Endothelial cell (in vitro differentiated cells): ENCODE measurements around the gene DACT3. TPM values are rescaled to one million over a fixed set of nuclear protein-coding genes. Genes with fewer than 3 reads are reported as not detected.

Experiments
- DNase-seq: peaks from one replicate; pipeline ENCODE4 v3.0.0; 2021; ENCODE audit warnings: low spot score
- H3K27ac Mint-ChIP-seq: one replicate; pipeline ENCODE4 v1.8.0; 2021; ENCODE audit warnings: mixed read lengths, inconsistent platforms; ENCODE audit not compliant: unreplicated experiment
- H3K27me3 Mint-ChIP-seq: one replicate; pipeline ENCODE4 v1.8.0; 2021; ENCODE audit warnings: mild to moderate bottlenecking, moderate library complexity, mixed read lengths, inconsistent platforms; ENCODE audit not compliant: unreplicated experiment
- H3K36me3 Mint-ChIP-seq: one replicate; pipeline ENCODE4 v1.8.0; 2021; ENCODE audit warnings: mild to moderate bottlenecking, low read depth, mixed read lengths, inconsistent platforms; ENCODE audit not compliant: unreplicated experiment
- H3K4me1 Mint-ChIP-seq: one replicate; pipeline ENCODE4 v1.8.0; 2021; ENCODE audit warnings: mild to moderate bottlenecking, mixed read lengths, inconsistent platforms; ENCODE audit not compliant: unreplicated experiment
- H3K4me3 Mint-ChIP-seq: one replicate; pipeline ENCODE4 v1.8.0; 2021; ENCODE audit warnings: mild to moderate bottlenecking, mixed read lengths, inconsistent platforms; ENCODE audit not compliant: unreplicated experiment
- H3K9me3 Mint-ChIP-seq: one replicate; pipeline ENCODE4 v1.8.0; 2021; ENCODE audit warnings: mixed read lengths, inconsistent platforms; ENCODE audit not compliant: unreplicated experiment
- microRNA-seq: library from miRNA; unstranded; fragments of <30 nt; microRNA quantifications from one replicate; pipeline ENCODE4, GENCODE V29; 2020; ENCODE audit not compliant: unreplicated experiment
- total RNA-seq: library from RNA; stranded (reverse); fragmentation: NEBNext Ultra II Directional; extraction: Animal tissue kit (Norgen Biotek cat#: 25700); gene quantifications from one replicate; pipeline ENCODE4 v1.2.1, GENCODE V29; 2021; ENCODE audit not compliant: unreplicated experiment
- TF ChIP-seq, protein P1 (sequence below): fragments of 200-600 bp; sonication (generic); IDR thresholded peaks from one replicate; pipeline ENCODE4 v1.5.0; 2021; ENCODE audit warnings: antibody characterized with exemption; ENCODE audit not compliant: unreplicated experiment

The DACT3 gene
- total RNA-seq, 1 donor from 2014 or later, result 1.1 TPM

GRCh38 chr19:46599716-46600373 is 61.1 kb downstream of the DACT3 start:
- peaks cover 17% of the 10 kb centered on the region for H3K4me1 Mint-ChIP-seq
- DNase-seq, result no peak
- peaks cover 7% of the 10 kb centered on the region for H3K36me3 Mint-ChIP-seq

GRCh38 chr19:46598372-46598917 is 62.5 kb downstream of the DACT3 start:
- peaks cover 5% of the 10 kb centered on the region for H3K27me3 Mint-ChIP-seq
- TF ChIP-seq, protein P1, sequence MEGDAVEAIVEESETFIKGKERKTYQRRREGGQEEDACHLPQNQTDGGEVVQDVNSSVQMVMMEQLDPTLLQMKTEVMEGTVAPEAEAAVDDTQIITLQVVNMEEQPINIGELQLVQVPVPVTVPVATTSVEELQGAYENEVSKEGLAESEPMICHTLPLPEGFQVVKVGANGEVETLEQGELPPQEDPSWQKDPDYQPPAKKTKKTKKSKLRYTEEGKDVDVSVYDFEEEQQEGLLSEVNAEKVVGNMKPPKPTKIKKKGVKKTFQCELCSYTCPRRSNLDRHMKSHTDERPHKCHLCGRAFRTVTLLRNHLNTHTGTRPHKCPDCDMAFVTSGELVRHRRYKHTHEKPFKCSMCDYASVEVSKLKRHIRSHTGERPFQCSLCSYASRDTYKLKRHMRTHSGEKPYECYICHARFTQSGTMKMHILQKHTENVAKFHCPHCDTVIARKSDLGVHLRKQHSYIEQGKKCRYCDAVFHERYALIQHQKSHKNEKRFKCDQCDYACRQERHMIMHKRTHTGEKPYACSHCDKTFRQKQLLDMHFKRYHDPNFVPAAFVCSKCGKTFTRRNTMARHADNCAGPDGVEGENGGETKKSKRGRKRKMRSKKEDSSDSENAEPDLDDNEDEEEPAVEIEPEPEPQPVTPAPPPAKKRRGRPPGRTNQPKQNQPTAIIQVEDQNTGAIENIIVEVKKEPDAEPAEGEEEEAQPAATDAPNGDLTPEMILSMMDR, result no peak
- no peaks in the 10 kb centered on the region for H3K9me3 Mint-ChIP-seq
- peaks cover 14% of the 10 kb centered on the region for H3K4me1 Mint-ChIP-seq
- H3K4me3 Mint-ChIP-seq, result no peak overlapping the region
- DNase-seq, result no peak
- no peak overlapping the region for H3K27ac Mint-ChIP-seq
- peaks cover 7% of the 10 kb centered on the region for H3K36me3 Mint-ChIP-seq

More at GRCh38 chr19:46599716-46600373, 61.1 kb downstream of the DACT3 start:
- peak overlapping the region; percentile 100 for H3K27ac Mint-ChIP-seq
- TF ChIP-seq, protein P1, result no peak
- peak overlapping the region; percentile 94 for H3K4me3 Mint-ChIP-seq
- no peaks in the 10 kb centered on the region for H3K9me3 Mint-ChIP-seq
- H3K27me3 Mint-ChIP-seq, result peaks cover 8% of the 10 kb centered on the region

Small RNA genes within 50 kb of the gene (microRNA-seq; reads per million reads assigned to microRNA genes)
- gene MIR320E, result 1.9 reads per million, percentile 28 among the genes with 10 or more reads in this experiment

Other genes starting within 250 kb of the DACT3 start
- gene CCDC8, start 247.6 kb downstream of the DACT3 start, total RNA-seq, result 13.3 TPM
- gene PNMA8C, start 232.2 kb downstream of the DACT3 start, total RNA-seq, result 0.41 TPM
- 12.4 TPM for gene PNMA8A, start 189.6 kb downstream of the DACT3 start, total RNA-seq
- gene PNMA8B, start 165.3 kb downstream of the DACT3 start, total RNA-seq, result 1.3 TPM
- 564 TPM for gene CALM3, start 59.9 kb downstream of the DACT3 start, total RNA-seq
- not detected for gene PTGIR, start 36.1 kb downstream of the DACT3 start, total RNA-seq
- not detected for gene GNG8, start 25.0 kb downstream of the DACT3 start, total RNA-seq
- gene PRKD2, start 55.9 kb upstream of the DACT3 start, total RNA-seq, result 132 TPM
- gene FKRP, start 84.9 kb upstream of the DACT3 start, total RNA-seq, result 22.7 TPM
- gene STRN4, start 85.3 kb upstream of the DACT3 start, total RNA-seq, result 111 TPM
- 62.6 TPM for gene SLC1A5, start 127.4 kb upstream of the DACT3 start, total RNA-seq
- 381 TPM for gene AP2S1, start 189.7 kb upstream of the DACT3 start, total RNA-seq
- 71.1 TPM for gene ARHGAP35, start 199.8 kb upstream of the DACT3 start, total RNA-seq